Astrocyte of the spinal cord (primary cell): ENCODE measurements around the gene RGS17.

Experiments
- DNase-seq: peaks from one replicate; pipeline ENCODE4 v3.0.0; 2011; ENCODE audit warnings: low read depth, low spot score
- H3K4me3 ChIP-seq: 2 replicates; pipeline ENCODE4 v1.5.1; 2011; ENCODE audit warnings: low read depth, mild to moderate bottlenecking, low read length, moderate library complexity
- in situ Hi-C: cut with HindIII; loops from 2 replicates; pipeline ENCODE4 v1.10.0; 2017; ENCODE audit warnings: low sequenced_read_pairs
- TF ChIP-seq, protein P1 (sequence below): IDR thresholded peaks from 2 replicates; pipeline ENCODE4 v1.5.1; 2012; ENCODE audit warnings: low read depth, mild to moderate bottlenecking, low read length, inconsistent platforms

The RGS17 gene

DNA sequence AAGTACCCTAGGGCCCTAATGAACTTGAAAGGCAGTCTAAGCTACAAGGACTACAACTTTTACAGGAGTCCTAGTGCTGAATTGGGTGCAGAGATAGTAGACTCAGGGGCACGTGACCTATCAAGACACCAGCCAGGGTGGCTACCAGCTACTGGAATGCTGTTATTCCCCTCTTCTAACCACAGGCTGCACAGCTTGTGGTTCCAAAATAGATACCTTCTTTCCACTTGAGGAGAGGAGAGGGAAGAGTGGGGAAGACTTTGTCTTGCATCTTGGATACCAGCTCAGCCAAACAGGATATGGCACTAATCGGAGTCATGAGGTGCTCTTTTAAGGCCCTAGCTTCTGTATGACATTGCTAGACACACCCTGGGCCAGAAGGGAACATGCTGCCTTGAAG lies 68.6 kb downstream of the RGS17 start:
- DNase-seq = no peak
- in situ Hi-C loops = no loop called here
- H3K4me3 ChIP-seq = no peak overlapping the region
- TF ChIP-seq, protein P1, sequence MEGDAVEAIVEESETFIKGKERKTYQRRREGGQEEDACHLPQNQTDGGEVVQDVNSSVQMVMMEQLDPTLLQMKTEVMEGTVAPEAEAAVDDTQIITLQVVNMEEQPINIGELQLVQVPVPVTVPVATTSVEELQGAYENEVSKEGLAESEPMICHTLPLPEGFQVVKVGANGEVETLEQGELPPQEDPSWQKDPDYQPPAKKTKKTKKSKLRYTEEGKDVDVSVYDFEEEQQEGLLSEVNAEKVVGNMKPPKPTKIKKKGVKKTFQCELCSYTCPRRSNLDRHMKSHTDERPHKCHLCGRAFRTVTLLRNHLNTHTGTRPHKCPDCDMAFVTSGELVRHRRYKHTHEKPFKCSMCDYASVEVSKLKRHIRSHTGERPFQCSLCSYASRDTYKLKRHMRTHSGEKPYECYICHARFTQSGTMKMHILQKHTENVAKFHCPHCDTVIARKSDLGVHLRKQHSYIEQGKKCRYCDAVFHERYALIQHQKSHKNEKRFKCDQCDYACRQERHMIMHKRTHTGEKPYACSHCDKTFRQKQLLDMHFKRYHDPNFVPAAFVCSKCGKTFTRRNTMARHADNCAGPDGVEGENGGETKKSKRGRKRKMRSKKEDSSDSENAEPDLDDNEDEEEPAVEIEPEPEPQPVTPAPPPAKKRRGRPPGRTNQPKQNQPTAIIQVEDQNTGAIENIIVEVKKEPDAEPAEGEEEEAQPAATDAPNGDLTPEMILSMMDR = no peak

DNA sequence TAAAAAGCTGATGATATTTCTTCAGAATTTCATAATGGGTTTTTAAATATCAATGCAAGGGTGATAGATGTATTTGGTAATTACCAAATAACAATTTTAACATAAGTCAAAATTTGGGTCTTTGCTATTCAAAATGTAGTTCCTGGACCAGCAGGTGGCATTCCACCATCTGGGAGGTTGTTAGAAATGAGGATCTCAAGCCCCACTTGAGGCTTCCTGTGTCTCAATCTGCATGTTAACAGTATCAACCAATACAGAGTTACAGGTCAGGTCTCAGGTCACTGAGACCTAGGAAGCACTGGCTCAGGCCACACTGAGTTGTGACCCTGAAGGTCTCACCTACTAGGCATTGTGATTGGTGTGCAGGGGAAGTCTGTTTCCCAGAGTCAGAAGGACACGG lies 71.3 kb downstream of the RGS17 start:
- TF ChIP-seq, protein P1 = no peak
- DNase-seq = no peak
- in situ Hi-C loops = no loop called here
- H3K4me3 ChIP-seq = no peak overlapping the region

DNA sequence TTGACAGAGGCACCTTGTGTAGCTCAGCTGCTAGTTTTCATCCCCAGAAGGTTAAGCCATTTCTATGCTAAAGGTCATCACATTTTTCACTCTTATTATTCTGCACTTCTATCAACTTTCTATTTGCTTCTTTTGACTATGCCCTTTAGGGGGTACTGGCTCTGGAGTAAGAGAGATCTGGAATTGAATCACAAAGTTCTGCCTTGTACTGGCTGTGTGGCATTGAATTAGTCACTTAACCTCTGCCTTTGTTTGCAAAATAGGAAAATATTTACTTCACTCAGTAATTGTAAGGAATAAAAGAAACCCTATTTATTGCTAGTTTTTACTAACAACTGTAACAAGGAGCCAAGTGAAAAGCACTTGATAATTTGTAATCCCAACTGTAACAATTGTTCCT lies 71.8 kb downstream of the RGS17 start:
- TF ChIP-seq, protein P1 = no peak
- in situ Hi-C loops = no loop called here
- H3K4me3 ChIP-seq = no peak overlapping the region
- DNase-seq = no peak

DNA sequence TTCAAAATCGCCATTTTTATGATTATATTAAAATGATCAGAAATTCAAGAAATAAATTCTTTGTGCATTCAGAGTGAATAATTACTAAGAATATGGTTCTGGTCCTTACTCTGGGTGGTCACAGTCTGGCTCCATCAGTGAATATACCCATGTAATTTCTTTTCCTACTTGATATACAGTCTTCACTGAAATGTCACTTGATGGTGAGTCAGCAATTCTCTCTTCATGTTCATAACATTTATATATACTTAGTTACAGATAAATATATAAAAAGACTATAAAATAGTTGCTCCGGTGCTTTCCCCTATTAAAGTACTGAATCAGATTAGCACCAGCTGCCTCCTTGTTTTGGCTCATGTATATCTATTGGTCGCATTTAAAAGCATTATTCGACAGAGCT lies 72.2 kb downstream of the RGS17 start:
- TF ChIP-seq, protein P1 = no peak
- no peak overlapping the region for H3K4me3 ChIP-seq
- in situ Hi-C loops = no loop called here
- DNase-seq = peak; percentile 26

DNA sequence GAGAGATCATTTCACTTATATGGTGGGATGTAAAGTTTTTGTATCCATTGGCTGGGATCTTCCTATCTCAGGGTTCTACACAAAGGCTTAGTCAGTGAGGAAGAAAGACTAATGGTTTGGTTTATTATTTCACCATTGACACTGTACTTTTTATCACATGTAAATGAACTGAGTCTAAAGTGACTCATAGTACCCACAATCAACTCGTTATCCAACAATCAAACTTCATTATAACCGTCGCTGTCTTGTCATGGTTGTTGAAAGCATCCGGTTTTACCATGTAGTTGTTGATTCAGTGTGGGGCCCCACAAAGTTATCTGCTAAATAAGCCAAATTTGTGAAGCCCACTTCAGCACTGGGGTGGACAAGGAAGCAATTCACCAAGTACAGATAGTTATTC lies 72.8 kb downstream of the RGS17 start:
- TF ChIP-seq, protein P1 = no peak
- no peak overlapping the region for H3K4me3 ChIP-seq
- DNase-seq = peak; percentile 64
- in situ Hi-C loops = no loop called here

DNA sequence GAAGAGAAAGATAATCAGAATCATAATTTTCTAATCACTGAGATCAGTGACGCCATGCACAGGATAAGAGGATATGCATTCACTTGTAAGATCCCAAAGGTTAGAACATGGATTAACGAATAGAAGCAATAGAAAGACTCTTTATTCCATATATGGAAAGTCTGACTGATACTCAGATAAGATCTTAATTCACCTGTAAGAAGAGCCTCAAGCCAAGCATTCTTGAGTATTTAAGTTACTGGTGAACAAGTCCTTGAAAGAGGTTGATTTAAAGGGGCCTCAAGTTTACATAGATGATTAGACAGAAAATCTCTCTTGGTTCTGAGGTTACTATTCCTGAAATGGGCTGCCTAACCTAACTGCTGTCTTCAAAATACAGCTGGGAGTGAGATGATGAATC lies 74.8 kb downstream of the RGS17 start:
- in situ Hi-C loops = no loop called here
- no peak overlapping the region for H3K4me3 ChIP-seq
- TF ChIP-seq, protein P1 = no peak
- DNase-seq = no peak

DNA sequence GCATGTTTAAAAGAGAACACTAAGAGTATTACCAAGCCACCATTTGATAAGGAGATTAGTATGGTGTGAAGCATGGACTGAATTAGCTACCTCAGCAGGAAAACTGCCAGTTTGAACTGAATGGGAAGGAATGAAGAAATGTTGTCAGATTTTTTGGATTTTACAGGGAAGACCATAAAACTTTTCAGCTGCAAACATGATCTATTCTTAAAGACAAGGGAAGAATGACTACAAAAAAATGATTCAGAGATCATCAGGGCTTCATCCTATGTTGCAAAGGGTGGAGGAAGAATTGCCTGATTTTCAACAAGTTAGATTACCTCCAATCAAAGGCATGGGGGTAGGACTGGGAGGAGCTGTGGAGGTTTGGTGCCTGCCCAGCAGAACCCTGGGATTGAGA lies 79.3 kb downstream of the RGS17 start:
- TF ChIP-seq, protein P1 = no peak
- in situ Hi-C loops = no loop called here
- no peak for DNase-seq
- no peak overlapping the region for H3K4me3 ChIP-seq
